ENCODE results near the gene CDH4.

Gene CDH4

DNA sequence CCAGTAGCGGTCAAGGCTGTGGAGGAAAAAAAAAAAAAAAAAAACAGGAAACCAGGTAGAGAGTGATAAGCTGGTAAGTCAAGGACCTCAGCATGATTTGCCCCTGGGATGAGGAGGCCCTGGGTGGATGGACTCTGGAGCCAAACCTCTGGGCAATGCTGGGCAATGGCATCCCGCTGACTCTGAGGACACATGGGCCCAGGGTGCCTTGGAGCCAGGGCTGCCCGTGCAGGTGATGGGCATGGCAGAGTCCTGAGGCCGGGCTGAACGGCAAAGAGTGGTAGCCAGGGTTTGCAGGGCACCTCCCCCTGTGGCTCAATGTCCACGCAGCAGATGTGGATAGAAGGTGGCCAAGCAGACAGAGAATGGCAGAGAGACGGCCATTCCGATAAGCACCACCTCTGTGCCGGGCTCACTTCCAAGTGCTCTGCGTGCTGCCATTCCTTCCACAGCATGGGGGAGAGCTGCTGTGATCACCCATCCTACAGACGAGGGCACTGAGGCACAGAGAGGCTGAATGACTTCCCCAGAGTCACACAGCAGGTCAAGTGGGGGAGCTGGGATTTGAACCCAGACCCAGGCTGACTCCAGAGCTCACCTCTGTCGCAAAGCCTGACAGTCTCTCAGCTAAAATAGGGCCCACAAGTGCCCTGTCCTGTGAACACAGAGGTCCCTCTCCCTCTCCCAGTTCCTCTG, 353.9 kb downstream of the CDH4 start:
- Mint-ChIP-seq H3K4me3 (no peak overlapping the region), H3K27me3 (ENCODE audit: low read depth) (no peaks in the 10 kb centered on the region), H3K9me3 (peaks cover 31% of the 10 kb centered on the region), H3K4me1 (ENCODE audit: low read depth) (no peaks in the 10 kb centered on the region), H3K27ac (no peak overlapping the region), H3K36me3 (ENCODE audit: low read depth) (no peaks in the 10 kb centered on the region)

DNA sequence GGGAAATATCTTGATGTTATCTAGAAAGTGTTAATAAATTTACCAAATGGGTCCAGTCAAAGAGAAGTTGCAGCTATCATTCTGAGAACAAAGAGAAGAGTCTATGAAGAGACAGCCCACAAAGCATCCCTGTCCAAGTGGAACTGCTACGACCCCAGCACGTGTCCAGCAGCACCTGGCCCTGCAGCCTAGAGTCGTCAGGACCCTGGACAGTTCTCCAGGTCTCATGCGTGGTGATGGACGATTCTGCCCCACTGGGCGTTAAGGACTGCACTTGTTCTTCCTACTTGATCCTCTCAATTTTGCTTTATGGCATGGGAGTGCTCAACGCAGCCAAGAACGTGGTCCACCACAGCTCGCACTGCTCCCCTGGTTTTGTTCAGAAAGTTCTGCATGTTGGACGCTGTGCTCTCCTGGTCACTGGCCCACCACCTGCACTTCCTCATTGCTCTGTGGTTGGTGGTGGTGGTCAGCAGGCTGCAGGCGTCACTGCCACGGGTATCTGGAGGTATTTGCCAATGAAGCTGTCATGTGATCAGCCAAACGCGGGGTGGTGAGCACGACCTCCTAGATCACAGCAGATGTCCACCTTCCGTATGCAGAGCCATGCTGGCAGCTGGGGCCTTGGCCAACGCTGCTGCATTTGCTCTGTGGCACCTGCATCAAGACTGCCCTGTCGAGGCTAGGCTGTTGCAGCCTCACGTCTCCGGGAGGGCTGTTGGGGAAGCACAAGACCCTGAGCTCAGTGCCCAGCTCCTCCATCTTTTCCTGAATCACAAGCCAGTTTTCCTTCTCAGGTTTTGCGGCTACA, 356.4 kb downstream of the CDH4 start:
- H3K27me3 Mint-ChIP-seq (ENCODE audit: low read depth) = no peaks in the 10 kb centered on the region
- H3K4me3 Mint-ChIP-seq = no peak overlapping the region
- no peak overlapping the region for H3K27ac Mint-ChIP-seq
- H3K4me1 Mint-ChIP-seq (ENCODE audit: low read depth) = no peaks in the 10 kb centered on the region
- no peaks in the 10 kb centered on the region for H3K36me3 Mint-ChIP-seq (ENCODE audit: low read depth)
- H3K9me3 Mint-ChIP-seq = peaks cover 26% of the 10 kb centered on the region

DNA sequence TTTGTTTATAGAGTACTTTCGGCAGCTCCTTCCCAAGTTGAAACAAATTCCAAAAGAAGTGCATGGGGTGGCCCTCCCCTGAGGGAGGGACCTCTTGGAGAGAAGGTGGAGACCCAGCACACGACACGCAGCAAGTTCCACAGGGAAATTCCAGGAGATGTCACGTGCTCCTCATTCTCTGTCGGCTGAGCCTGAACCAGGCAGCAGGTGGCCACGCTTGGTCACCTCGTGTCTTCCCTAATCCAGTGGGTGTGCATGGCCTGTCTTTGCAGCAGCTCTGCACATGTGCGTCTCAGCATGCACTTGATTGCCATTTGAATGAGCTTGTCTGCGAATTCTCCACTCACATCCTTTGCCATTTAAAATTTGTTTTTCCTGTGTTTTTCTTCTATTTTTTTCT, 357.4 kb downstream of the CDH4 start:
- no peaks in the 10 kb centered on the region for H3K27me3 Mint-ChIP-seq (ENCODE audit: low read depth)

DNA sequence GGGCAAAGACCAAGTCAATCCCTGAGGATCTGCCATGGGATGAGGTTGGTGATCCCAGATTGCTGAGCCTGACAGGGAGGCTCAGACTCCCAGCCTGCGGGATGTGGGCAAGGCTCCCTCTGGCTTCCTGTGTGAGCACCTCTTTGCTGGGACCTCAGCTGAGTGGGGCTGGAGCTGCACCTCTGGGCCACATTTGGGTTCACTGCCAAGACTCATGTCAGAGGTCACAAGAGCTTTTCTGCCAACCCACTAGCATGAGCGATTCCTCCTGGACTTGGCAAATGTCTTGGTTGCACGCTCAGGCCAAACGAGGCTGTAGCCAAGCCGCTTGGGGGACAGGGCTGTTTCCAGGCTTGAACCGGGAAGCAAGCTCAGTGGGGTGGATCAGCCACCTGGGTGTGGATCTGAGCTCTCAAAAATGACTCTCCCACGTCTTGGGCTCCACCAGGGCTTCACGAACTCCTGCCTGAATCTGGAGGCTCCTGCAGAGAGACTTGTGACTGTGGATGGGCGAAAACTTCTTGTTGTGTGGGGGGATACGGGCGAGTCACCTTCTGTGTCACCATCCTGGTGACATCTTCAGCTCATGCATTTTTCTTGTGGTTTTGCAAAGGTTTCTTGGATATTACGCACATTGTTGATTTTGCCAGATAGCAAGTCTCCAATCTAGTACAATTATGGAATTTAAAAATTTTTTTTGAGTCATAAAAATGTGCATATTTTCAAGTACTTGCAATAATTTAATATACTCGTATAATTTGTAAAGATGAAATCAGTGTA, 359.5 kb downstream of the CDH4 start:
- peaks cover 11% of the 10 kb centered on the region for H3K9me3 Mint-ChIP-seq

More for the DNA sequence above, 357.4 kb downstream of the CDH4 start:
- Mint-ChIP-seq H3K27ac (no peak overlapping the region), H3K4me1 (ENCODE audit: low read depth) (no peaks in the 10 kb centered on the region), H3K9me3 (peaks cover 16% of the 10 kb centered on the region), H3K36me3 (ENCODE audit: low read depth) (no peaks in the 10 kb centered on the region), H3K4me3 (no peak overlapping the region)

DNA sequence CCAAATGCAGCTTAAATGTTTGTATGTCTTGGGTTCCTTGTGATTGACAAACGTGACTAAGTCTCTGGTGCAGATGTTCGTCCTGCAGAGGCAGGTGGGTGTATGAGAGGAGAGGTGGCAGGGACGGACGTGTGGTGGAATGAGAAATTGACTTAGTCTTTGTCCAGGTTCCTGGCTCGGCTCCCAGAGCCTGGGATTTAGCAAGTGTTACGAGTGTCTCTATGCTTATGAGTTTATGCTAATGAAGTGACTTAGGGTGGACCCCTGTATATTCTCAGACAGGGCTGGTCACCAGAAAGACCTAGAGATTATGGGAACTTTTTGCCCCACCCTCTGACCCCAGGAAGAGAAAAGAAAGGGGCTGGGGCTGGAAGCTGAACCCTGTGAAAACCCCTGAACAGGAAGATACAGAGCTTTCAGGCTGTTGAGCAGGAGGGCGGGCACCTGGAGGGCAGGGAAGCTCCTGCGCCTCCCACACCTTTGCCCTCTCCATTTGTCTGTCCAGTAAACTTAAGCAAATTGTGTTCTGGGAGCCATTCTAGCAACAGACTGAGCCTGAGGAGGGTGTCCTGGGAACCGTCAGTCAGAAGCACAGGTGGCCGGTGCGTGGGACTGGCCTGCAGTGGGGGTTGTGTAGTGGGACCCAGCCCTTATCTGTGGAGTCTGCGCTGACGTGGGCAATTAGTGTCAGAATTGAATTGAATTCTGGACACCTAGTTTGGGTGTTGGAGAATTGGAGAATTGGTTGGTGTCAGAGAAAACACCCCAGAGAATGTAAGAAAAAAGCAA, 362.1 kb downstream of the CDH4 start:
- Mint-ChIP-seq H3K4me1 (ENCODE audit: low read depth) (no peaks in the 10 kb centered on the region), H3K9me3 (peaks cover 17% of the 10 kb centered on the region), H3K27ac (no peak overlapping the region), H3K36me3 (ENCODE audit: low read depth) (no peaks in the 10 kb centered on the region), H3K27me3 (ENCODE audit: low read depth) (no peaks in the 10 kb centered on the region), H3K4me3 (no peak overlapping the region)

More for the DNA sequence above, 359.5 kb downstream of the CDH4 start:
- no peaks in the 10 kb centered on the region for H3K4me1 Mint-ChIP-seq (ENCODE audit: low read depth)
- H3K36me3 Mint-ChIP-seq (ENCODE audit: low read depth) = no peaks in the 10 kb centered on the region
- H3K4me3 Mint-ChIP-seq = no peak overlapping the region
- no peak overlapping the region for H3K27ac Mint-ChIP-seq
- H3K27me3 Mint-ChIP-seq (ENCODE audit: low read depth) = no peaks in the 10 kb centered on the region

DNA sequence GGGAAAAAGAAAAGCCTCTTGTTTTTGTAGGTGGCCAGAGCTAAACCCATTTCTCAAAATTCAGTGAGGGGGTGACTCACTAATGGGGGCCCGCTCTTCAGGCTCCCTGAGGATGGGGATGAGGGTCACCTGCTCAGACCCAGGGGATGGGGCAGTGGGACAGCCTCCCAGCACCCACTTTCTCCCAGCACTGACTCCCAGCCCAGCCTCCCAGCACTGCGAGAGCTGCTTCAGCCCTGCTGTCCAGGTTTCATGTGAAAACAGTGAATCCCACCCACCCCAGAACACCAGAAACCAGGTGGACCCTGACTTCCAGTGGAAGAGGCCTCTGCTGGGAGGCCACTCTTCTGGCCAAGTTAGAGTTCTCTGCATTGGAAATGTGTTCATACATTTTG, 362.6 kb downstream of the CDH4 start:
- no peaks in the 10 kb centered on the region for H3K27me3 Mint-ChIP-seq (ENCODE audit: low read depth)

DNA sequence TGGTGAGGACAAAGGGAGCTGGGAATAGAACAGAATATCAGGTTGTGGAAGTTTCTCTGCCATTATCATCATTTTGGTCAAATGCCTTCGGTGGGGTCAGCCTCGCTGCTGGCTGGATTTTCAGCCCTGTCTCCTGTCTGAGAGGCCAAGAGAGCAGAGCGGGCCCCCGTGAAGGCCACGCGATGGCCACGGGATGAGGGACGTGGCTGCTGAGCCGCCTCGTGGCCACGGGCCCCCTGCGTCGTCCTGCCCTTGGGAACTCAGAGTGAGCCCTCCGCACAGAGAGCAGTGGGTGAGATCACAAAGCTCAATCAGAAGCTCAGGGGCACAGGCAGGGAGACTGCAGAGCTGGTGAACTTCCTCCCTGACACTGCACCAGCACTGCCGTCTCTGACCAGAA, 363.7 kb downstream of the CDH4 start:
- H3K27me3 Mint-ChIP-seq (ENCODE audit: low read depth) = no peaks in the 10 kb centered on the region
- H3K4me3 Mint-ChIP-seq = no peak overlapping the region
- no peaks in the 10 kb centered on the region for H3K4me1 Mint-ChIP-seq (ENCODE audit: low read depth)
- peaks cover 12% of the 10 kb centered on the region for H3K9me3 Mint-ChIP-seq
- H3K27ac Mint-ChIP-seq = no peak overlapping the region
- H3K36me3 Mint-ChIP-seq (ENCODE audit: low read depth) = no peaks in the 10 kb centered on the region

More for the DNA sequence above, 362.6 kb downstream of the CDH4 start:
- Mint-ChIP-seq H3K27ac (no peak overlapping the region), H3K36me3 (ENCODE audit: low read depth) (no peaks in the 10 kb centered on the region), H3K4me3 (no peak overlapping the region), H3K9me3 (peaks cover 17% of the 10 kb centered on the region), H3K4me1 (ENCODE audit: low read depth) (no peaks in the 10 kb centered on the region)

DNA sequence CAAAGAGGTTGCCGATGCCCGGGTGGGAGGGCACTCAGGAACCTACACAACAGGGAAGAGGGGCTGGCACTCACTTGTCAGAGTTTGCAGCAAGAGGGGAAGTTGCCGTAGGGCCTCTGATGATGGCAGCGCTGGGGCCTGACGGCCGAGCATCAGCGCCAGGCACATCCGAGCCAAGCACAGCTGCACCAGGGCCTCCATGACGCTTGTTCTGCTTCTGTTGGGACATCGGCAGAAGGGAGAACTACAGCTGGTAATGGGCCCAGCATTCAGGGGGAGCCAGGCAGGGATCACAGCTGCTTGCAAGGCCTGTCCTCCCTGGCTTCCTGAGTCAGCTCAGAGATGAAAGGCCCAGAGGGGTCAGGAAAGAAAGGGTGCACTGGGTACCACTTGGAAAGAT, 367.7 kb downstream of the CDH4 start:
- H3K27ac Mint-ChIP-seq = no peak overlapping the region
- H3K4me1 Mint-ChIP-seq (ENCODE audit: low read depth) = no peaks in the 10 kb centered on the region
- no peak overlapping the region for H3K4me3 Mint-ChIP-seq
- H3K27me3 Mint-ChIP-seq (ENCODE audit: low read depth) = no peaks in the 10 kb centered on the region
- no peaks in the 10 kb centered on the region for H3K36me3 Mint-ChIP-seq (ENCODE audit: low read depth)
- peaks cover 12% of the 10 kb centered on the region for H3K9me3 Mint-ChIP-seq

DNA sequence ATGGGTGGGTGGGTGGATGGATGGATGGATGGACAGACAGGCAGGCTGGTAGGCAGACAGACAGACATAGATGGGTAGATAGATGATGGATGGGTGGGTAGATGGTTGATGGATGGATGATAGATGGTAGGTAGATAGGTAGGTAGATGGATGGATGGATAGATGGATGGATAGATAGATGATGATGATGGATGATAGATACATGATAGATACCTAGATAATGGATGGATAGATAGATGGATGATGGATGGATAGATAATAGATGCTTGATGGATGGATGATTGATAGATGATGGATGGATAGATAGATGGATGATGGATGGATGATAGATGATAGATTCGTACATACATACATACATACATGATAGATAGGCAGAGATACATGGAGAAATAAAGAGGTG, 368.1 kb downstream of the CDH4 start:
- H3K27ac Mint-ChIP-seq = no peak overlapping the region
- no peaks in the 10 kb centered on the region for H3K36me3 Mint-ChIP-seq (ENCODE audit: low read depth)
- no peaks in the 10 kb centered on the region for H3K4me1 Mint-ChIP-seq (ENCODE audit: low read depth)
- H3K9me3 Mint-ChIP-seq = peaks cover 12% of the 10 kb centered on the region
- no peaks in the 10 kb centered on the region for H3K27me3 Mint-ChIP-seq (ENCODE audit: low read depth)
- H3K4me3 Mint-ChIP-seq = no peak overlapping the region

DNA sequence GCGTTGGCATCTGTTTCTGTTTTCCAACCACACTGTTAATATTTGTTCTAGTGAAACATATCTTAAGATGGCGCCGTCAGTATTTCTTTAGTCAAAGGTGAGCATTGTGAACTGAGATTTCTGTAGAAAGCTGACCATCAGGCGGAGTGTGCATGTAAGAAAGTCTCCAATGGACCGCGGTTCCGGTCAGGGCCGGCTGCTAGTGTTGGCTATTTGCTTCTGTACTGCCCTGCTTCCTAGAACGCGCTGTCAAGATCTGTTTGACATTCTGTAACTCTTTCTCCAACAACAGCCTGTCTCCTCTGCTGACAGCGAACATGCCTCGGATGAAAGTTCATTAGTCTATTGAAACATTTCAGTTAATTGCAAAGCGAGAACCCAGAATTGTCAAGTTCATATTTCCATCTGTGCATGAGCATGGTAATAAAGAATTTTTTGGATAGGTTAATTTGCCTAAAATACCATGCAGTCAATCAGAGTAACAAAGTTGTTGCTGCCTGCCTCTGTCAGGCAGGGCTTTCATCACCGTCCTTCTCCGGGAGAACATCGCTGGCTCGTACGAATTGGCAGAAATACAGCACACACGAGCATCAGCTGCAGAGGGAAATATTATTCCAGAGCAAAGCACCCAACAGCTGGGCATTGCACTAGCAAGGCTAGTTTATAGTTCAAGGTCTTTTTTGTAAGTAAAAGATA, 369.1 kb downstream of the CDH4 start:
- Mint-ChIP-seq H3K36me3 (ENCODE audit: low read depth) (no peaks in the 10 kb centered on the region), H3K27me3 (ENCODE audit: low read depth) (no peaks in the 10 kb centered on the region), H3K9me3 (peaks cover 7% of the 10 kb centered on the region), H3K27ac (no peak overlapping the region), H3K4me1 (ENCODE audit: low read depth) (no peaks in the 10 kb centered on the region), H3K4me3 (no peak overlapping the region)

DNA sequence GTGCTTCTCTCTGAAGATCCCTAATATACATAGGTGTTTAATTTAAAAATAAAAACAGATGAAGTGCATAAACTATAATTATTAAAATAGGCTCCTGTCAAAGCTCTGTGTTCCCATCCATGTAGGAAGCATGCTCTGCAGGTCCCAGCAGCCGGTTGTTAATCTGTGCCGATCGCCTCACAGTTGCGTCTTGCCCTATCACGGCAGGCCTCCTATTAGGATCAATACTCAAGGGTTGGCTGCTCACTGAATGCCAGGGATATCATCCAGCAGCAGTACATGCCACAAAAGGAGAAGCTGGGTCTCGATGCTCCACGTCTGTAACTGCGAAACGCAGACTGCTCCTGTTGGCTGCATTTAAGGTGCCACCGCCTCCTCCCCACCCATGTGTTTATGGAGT, 369.8 kb downstream of the CDH4 start:
- Mint-ChIP-seq H3K27ac (no peak overlapping the region), H3K27me3 (ENCODE audit: low read depth) (no peaks in the 10 kb centered on the region), H3K4me1 (ENCODE audit: low read depth) (no peaks in the 10 kb centered on the region), H3K9me3 (peaks cover 4% of the 10 kb centered on the region), H3K4me3 (no peak overlapping the region), H3K36me3 (ENCODE audit: low read depth) (no peaks in the 10 kb centered on the region)

DNA sequence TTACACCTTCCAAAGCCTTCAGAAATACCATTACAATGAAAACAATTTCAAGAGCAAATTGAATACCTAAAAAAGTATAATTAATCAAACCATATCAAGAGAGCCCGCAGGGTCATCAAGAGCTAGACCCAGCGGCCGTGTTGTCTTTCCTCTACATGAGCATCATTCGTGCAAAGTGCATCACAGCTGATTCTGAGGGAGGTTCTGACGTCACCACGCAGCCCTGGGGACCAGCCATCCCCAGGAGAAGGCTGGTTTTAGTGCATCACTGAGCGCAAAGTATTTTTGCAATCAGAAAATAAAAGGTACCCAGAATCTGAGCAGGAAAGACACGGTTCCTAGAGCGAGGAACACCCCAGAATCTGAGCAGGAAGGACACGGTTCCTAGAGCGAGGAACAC, 371.4 kb downstream of the CDH4 start:
- no peaks in the 10 kb centered on the region for H3K4me1 Mint-ChIP-seq (ENCODE audit: low read depth)
- H3K36me3 Mint-ChIP-seq (ENCODE audit: low read depth) = no peaks in the 10 kb centered on the region
- no peak overlapping the region for H3K27ac Mint-ChIP-seq
- no peaks in the 10 kb centered on the region for H3K9me3 Mint-ChIP-seq
- H3K4me3 Mint-ChIP-seq = no peak overlapping the region
- H3K27me3 Mint-ChIP-seq (ENCODE audit: low read depth) = no peaks in the 10 kb centered on the region

DNA sequence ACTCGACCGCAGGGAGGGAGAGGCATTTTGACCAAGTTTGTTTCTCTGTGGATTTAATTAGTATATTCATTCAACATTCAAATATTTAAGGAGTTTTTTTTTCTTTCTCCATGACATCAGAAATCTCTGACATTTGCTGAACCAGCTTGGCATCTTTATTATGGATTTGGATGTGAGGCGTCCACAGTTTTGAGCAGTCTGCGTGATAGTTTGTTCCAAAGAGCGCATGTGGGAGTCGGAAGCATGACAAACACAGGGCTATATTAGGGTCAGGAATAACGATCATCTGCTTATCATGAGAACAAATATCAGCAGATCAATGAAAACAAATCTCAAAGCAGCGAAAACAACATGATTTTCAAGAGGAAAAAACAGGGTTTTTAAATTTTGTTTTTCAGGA, 373.2 kb downstream of the CDH4 start:
- Mint-ChIP-seq H3K4me3 (no peak overlapping the region), H3K4me1 (ENCODE audit: low read depth) (no peaks in the 10 kb centered on the region), H3K27me3 (ENCODE audit: low read depth) (no peaks in the 10 kb centered on the region), H3K36me3 (ENCODE audit: low read depth) (no peaks in the 10 kb centered on the region), H3K27ac (no peak overlapping the region), H3K9me3 (no peaks in the 10 kb centered on the region)

DNA sequence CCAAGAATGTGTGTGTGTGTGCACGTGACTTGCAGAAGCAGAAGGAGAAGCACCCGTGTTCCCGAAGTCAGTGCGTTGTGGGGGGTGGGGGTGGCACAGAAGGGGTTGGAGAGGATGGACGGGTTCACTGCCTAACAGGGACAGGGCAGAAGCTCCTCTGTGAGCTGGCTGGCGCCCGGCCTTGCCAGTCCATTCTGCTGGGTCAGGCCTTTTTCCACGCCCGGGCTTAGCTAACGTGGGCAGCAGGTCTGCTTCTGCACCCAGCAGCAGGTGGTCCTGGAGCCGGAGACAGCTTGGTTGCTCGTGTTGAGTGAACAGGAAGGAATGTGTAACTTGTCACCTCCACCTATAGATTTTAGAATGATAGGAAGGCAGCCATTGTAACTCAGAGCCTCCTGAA, 374.4 kb downstream of the CDH4 start:
- Mint-ChIP-seq H3K4me1 (ENCODE audit: low read depth) (no peaks in the 10 kb centered on the region), H3K27ac (no peak overlapping the region), H3K4me3 (no peak overlapping the region), H3K27me3 (ENCODE audit: low read depth) (no peaks in the 10 kb centered on the region), H3K9me3 (no peaks in the 10 kb centered on the region), H3K36me3 (ENCODE audit: low read depth) (no peaks in the 10 kb centered on the region)
